ENCODE data around the gene FDX2. TPM values are rescaled to one million over a fixed set of nuclear protein-coding genes. Genes with fewer than 3 reads are reported as not detected.

FDX2 gene
- total and polyA plus RNA-seq, 7 experiments from 2014 or later, result 5.7 to 19.4 (median 10.2) TPM

DNA sequence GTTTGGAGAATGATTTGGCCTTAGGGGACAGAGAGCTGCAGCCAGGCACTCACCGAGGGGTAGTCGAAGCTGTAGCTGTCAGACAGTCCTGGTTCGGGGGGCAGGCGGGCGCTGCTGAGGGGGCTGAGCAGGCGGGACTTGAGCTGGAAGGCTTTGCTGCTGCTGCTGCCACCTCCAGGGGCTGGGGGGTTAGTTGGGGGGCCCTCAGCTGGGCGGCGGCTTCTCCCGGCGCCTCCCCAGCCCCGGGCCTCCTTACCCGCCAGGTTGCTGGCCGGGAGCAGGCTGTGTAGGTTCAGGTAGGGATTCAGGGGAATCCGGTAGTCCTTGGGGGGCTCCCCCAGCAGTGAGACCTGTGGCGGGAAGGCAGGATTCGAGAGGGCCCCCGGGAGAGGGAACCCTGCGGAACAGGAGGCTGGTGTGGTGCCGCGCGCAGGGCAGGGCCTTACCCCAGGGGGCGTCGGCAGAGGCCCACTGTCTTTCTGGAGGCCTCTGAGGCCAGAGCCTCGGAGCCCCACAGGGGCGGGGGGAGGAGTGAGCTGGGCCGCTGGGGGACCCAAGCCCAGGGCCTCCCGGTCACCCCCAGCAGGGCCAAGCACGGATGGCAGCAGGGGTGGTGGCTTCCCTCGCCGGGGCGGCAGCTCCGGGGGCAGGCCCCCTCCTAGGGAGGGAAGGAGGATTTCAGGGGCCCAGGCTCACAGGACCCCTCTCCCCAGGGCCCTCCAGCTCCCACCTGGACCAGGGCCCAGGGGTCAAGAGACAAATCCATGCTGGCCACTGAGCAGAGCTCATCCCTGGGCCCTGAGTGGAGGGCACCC, 5.0 kb upstream of the FDX2 start:
- H3K36me3 ChIP-seq (ENCODE audit: control insufficient read depth in 2 of 3, insufficient read depth in 3 of 3, low read length in 3 of 3), result peaks cover 7 to 93% (median 11%) of the 10 kb centered on the region in 3 experiments
- no peak overlapping the region for H3K27ac ChIP-seq (ENCODE audit: low read depth, low read length)
- Mint-ChIP-seq H3K4me1 (peaks cover 3 to 10% (median 5%) of the 10 kb centered on the region in 7 donors), H3K9me3 (no peaks in the 10 kb centered on the region), H3K27ac (no peak overlapping the region), H3K27me3 (no peaks in the 10 kb centered on the region), H3K4me3 (no peak overlapping the region), H3K36me3 (peaks cover 5 to 14% (median 10%) of the 10 kb centered on the region in 5 donors)
- H3K9me3 ChIP-seq (ENCODE audit: control insufficient read depth in 2 of 3, low read length in 3 of 3), result no peaks in the 10 kb centered on the region
- H3K4me3 ChIP-seq (ENCODE audit: low read length), result no peak overlapping the region
- peaks cover 0 to 5% of the 10 kb centered on the region in 2 donors for H3K4me1 ChIP-seq (ENCODE audit: control insufficient read depth in 2 of 2, insufficient read depth in 2 of 2, low read length in 2 of 2)
- POLR2A ChIA-PET, result interaction anchor here (0.8 kb wide), 1 partner anchor 13 kb away, joined by 3 read pairs; no protein-coding TSS in a partner anchor
- intact Hi-C loops (cut with micrococcal nuclease), result no loop called here
- CTCF ChIA-PET, result interaction anchor here (0.7 kb wide), 1 partner anchor 153 kb away, joined by 3 read pairs; no protein-coding TSS in a partner anchor
- no peaks in the 10 kb centered on the region for H3K27me3 ChIP-seq (ENCODE audit: control insufficient read depth in 2 of 2, insufficient read depth in 2 of 2, low read length in 2 of 2)
- no peak for ATAC-seq
- DNase-seq, result no peak

DNA sequence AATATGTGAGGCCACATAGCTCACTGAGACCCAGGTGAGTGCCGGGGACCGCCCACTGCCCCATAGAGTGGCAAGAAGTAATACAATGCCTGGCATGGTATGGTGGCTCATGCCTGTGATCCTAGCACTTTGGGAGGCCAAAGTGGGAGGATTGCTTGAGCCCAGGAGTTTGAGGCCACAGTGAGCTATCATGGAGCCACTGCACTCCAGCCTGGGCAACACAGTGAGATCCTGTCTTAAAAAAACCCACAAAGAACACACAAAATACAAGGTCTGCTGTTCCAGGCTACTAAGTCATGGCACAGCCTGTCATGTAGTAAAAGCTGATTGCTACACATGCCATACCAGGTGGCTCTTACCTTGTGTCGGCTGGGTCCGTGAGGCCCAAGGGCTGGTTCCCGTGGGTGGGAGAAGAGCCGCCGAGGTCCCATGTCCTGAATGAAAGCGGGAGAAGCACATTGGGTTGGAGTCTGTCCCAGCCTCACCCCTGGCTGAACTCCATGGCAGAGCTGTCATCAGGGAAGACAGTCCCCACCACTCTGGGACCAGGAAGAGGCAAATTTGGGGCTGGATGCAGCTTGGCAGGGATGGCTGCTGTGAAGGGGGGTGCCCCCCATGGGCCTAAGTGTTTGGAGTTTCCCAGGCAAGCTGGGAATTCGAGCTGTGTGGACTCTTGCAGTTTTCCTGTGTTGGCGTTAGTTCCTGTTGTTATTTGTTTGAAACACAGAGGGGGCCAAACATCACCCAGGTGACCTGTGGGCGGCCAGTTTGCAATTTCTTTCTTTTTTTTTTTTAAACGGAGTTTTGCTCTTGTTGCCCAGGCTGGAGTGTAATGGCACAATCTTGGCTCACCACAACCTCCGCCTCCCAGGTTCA, 3.2 kb upstream of the FDX2 start:
- peaks cover 13 to 27% (median 16%) of the 10 kb centered on the region in 7 donors for H3K4me1 Mint-ChIP-seq

DNA sequence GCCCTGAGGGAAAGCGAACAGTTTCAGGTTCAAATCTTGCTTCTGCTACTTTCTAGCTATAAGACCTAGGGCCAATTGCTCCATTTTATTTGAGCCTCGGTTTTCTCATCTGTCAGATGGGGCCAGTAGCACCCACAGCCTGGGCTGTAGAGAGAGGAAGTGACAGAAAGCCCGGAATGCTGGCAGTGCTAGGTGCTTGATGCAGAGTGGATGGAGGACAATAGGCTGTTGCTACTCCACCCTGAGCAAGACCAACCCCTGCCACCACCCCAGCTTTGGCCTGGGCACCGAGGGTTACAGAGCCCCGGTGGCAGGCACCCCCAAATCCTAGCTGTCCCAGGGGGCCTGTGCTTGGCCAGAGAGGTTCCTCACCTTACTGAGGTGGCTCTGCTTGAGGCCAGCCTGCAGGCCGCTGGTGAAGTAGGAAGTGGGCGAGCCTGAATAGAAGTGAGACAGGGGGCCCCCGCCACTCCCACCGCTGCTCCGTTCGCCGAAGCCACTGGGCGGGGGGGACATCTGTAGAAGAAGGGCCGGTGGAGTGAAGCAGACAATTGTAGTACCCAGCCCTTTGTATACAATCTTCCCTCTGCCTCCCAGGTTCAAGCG, 2.1 kb upstream of the FDX2 start:
- peak overlapping the region in 2 of 9 donors; percentile 25 to 33 for H3K27ac Mint-ChIP-seq
- Histone ChIP-seq H3K27ac (ENCODE audit: low read depth, low read length) (no peak overlapping the region), H3K27me3 (ENCODE audit: control insufficient read depth in 2 of 2, insufficient read depth in 2 of 2, low read length in 2 of 2) (no peaks in the 10 kb centered on the region), H3K9me3 (ENCODE audit: control insufficient read depth in 2 of 3, low read length in 3 of 3) (no peaks in the 10 kb centered on the region), H3K4me3 (ENCODE audit: low read length) (no peak overlapping the region), H3K36me3 (ENCODE audit: control insufficient read depth in 2 of 3, insufficient read depth in 3 of 3, low read length in 3 of 3) (peaks cover 3 to 70% (median 7%) of the 10 kb centered on the region in 3 experiments), H3K4me1 (ENCODE audit: control insufficient read depth in 2 of 2, insufficient read depth in 2 of 2, low read length in 2 of 2) (peaks cover 6 to 13% of the 10 kb centered on the region in 2 donors)
- ChIA-PET CTCF (interaction anchor here (0.8 kb wide), 1 partner anchor 11 kb away, joined by 3 read pairs; no protein-coding TSS in a partner anchor), POLR2A (interaction anchor here (0.6 kb wide), 1 partner anchor 308 kb away, joined by 7 read pairs; no protein-coding TSS in a partner anchor)
- H3K36me3 Mint-ChIP-seq, result peaks cover 5 to 16% (median 13%) of the 10 kb centered on the region in 5 donors
- H3K4me1 Mint-ChIP-seq, result peaks cover 13 to 27% (median 16%) of the 10 kb centered on the region in 7 donors
- H3K4me3 Mint-ChIP-seq, result no peak overlapping the region
- DNase-seq (no peak), ATAC-seq (no peak)
- intact Hi-C loops (cut with micrococcal nuclease), result loop anchor here (2.0 kb wide), 2 partner anchors 15 to 63 kb away; partner anchors contain the start of genes RAVER1 (in 1 of the 2) and TYK2 (in 1 of the 2)
- peaks cover 0 to 3% (median 0%) of the 10 kb centered on the region in 11 donors for H3K9me3 Mint-ChIP-seq
- no peaks in the 10 kb centered on the region for H3K27me3 Mint-ChIP-seq

More for the DNA sequence above, 3.2 kb upstream of the FDX2 start:
- ChIA-PET CTCF (interaction anchor here (0.8 kb wide), 1 partner anchor 10 kb away, joined by 3 read pairs; no protein-coding TSS in a partner anchor), POLR2A (interaction anchor here (0.6 kb wide), 2 partner anchors 16 to 307 kb away, joined by 3 to 7 read pairs; no protein-coding TSS in a partner anchor)
- intact Hi-C loops (cut with micrococcal nuclease), result no loop called here
- peaks cover 3 to 81% (median 7%) of the 10 kb centered on the region in 3 experiments for H3K36me3 ChIP-seq (ENCODE audit: control insufficient read depth in 2 of 3, insufficient read depth in 3 of 3, low read length in 3 of 3)
- no peak overlapping the region for H3K27ac ChIP-seq (ENCODE audit: low read depth, low read length)
- ATAC-seq, result no peak
- no peak for DNase-seq
- Mint-ChIP-seq H3K27me3 (no peaks in the 10 kb centered on the region), H3K4me3 (no peak overlapping the region), H3K36me3 (peaks cover 5 to 14% (median 11%) of the 10 kb centered on the region in 5 donors), H3K27ac (peak overlapping the region in 2 of 9 donors; percentile 14 to 41), H3K9me3 (peaks cover 0 to 3% (median 0%) of the 10 kb centered on the region in 11 donors)
- H3K27me3 ChIP-seq (ENCODE audit: control insufficient read depth in 2 of 2, insufficient read depth in 2 of 2, low read length in 2 of 2), result no peaks in the 10 kb centered on the region
- no peaks in the 10 kb centered on the region for H3K9me3 ChIP-seq (ENCODE audit: control insufficient read depth in 2 of 3, low read length in 3 of 3)
- peaks cover 6 to 13% of the 10 kb centered on the region in 2 donors for H3K4me1 ChIP-seq (ENCODE audit: control insufficient read depth in 2 of 2, insufficient read depth in 2 of 2, low read length in 2 of 2)
- no peak overlapping the region for H3K4me3 ChIP-seq (ENCODE audit: low read length)

DNA sequence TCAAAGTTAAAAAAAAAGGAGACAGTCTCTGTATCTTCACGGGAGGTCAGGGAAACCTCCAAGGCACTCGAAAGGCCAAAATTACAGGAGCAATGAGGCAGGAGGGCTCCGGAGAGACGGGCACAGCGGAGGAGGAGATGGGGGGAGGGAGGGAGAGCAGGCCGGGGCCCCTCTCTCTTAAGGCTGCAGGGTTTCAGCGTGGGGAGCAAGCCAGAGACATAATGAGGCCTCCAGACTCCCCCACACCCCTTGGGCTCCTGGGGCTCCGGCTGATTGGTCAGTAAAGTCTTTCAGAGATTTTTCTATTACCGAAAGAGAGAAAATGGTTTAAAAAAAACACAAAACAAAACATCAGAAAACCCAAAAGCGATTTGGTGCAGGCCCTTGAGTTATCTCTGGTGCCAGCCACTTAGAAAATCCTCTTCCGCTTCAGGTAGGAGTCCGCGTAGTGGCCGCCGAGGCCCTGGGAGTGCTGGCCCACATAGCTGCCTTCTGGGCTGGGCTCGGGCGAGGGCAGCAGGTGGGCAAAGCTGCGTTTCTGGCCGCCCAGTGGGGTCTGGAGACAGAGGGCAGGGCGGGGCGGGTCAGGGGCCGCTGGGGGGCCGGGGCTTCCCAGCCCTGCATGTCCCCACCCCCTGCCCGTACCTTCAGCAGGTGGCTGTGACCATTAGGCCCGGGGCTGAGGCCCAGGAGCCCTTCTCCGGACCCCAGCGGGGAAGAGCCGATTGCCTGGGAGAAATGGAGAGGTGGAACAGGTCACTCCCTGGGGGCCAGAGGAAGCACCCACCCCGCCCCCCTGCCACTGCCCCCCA, 1.4 kb upstream of the FDX2 start:
- Histone ChIP-seq H3K4me1 (ENCODE audit: control insufficient read depth in 2 of 2, insufficient read depth in 2 of 2, low read length in 2 of 2) (peaks cover 6 to 13% of the 10 kb centered on the region in 2 donors), H3K36me3 (ENCODE audit: control insufficient read depth in 2 of 3, insufficient read depth in 3 of 3, low read length in 3 of 3) (peaks cover 3 to 63% (median 7%) of the 10 kb centered on the region in 3 experiments), H3K4me3 (ENCODE audit: low read length) (no peak overlapping the region), H3K27ac (ENCODE audit: low read depth, low read length) (no peak overlapping the region), H3K27me3 (ENCODE audit: control insufficient read depth in 2 of 2, insufficient read depth in 2 of 2, low read length in 2 of 2) (no peaks in the 10 kb centered on the region), H3K9me3 (ENCODE audit: control insufficient read depth in 2 of 3, low read length in 3 of 3) (no peaks in the 10 kb centered on the region)
- Mint-ChIP-seq H3K27me3 (no peaks in the 10 kb centered on the region), H3K4me3 (peak overlapping the region in 4 of 10 donors; percentile 4 to 53 (median 12)), H3K4me1 (peaks cover 13 to 27% (median 16%) of the 10 kb centered on the region in 7 donors), H3K36me3 (peaks cover 5 to 16% (median 13%) of the 10 kb centered on the region in 5 donors), H3K9me3 (peaks cover 0 to 3% (median 0%) of the 10 kb centered on the region in 11 donors), H3K27ac (peak overlapping the region in 2 of 9 donors; percentile 25 to 30)
- ATAC-seq (no peak), DNase-seq (no peak)
- ChIA-PET POLR2A (interaction anchor here (1.2 kb wide), 1 partner anchor 19 kb away, joined by 6 read pairs; no protein-coding TSS in a partner anchor), CTCF (interaction anchor here (1.2 kb wide), 1 partner anchor 28 kb away, joined by 3 read pairs; the partner anchor contains the start of gene ICAM5)
- intact Hi-C loops (cut with micrococcal nuclease), result loop anchor here (2.0 kb wide), 2 partner anchors 16 to 64 kb away; partner anchors contain the start of genes RAVER1 (in 1 of the 2) and TYK2 (in 1 of the 2)

DNA sequence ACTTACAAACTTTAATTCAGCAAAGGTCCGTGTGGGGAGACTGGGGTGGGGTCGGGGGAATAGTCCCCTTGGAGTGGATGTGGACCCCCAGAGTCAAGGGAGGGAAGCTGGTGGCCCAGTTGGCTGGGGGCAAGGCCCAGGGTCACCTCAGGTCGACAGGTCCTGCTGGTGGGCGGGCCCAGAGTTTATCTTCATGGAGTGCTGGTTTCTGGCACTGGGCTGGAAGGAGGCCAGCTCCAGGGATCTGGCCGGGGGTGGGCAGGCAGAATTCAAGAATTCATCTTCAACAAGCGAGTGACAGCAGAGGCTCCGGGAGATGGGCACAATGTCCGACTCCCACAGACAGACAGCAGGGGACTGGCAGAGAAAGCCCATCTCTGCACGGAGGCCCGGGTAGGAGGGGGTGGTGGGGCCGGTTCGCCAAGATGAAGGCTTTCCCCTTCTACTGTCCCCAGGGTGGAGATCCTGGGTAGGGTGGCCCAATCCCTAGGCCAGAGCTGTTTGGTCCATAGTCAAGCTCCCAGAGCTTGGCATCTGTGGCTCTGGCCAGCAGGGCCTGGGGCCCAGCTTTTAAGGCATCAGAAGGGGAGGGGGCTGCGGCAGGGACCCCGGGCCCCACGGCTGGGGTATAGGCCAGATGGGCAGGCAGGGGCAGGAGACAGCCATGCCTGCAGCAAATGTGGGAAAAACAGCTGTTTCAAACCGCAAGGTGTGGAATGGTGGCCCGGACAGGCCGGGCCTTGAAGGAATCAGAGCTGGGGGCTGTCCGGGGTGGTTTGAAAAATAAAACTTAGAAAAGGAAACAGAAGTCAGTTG, 622 bp upstream of the FDX2 start:
- Mint-ChIP-seq H3K4me1 (peaks cover 13 to 23% (median 16%) of the 10 kb centered on the region in 7 donors), H3K36me3 (peaks cover 0 to 11% (median 8%) of the 10 kb centered on the region in 5 donors), H3K27ac (peak overlapping the region; percentile 35 to 95 (median 81)), H3K27me3 (no peaks in the 10 kb centered on the region), H3K9me3 (peaks cover 0 to 3% (median 0%) of the 10 kb centered on the region in 11 donors), H3K4me3 (peak overlapping the region; percentile 66 to 94 (median 90))
- ChIA-PET POLR2A (interaction anchor here (0.8 to 1.4 kb wide), 3 partner anchors 20 to 64 kb away, joined by 3 to 6 read pairs (median 5); partner anchors contain the start of genes ICAM1 and TYK2), CTCF (interaction anchor here (1.2 kb wide), 1 partner anchor 27 kb away, joined by 3 read pairs; the partner anchor contains the start of gene ICAM5)
- H3K9me3 ChIP-seq (ENCODE audit: control insufficient read depth in 2 of 3, low read length in 3 of 3), result no peaks in the 10 kb centered on the region
- H3K27me3 ChIP-seq (ENCODE audit: control insufficient read depth in 2 of 2, insufficient read depth in 2 of 2, low read length in 2 of 2), result no peaks in the 10 kb centered on the region
- ATAC-seq (no peak), DNase-seq (no peak)
- H3K27ac ChIP-seq (ENCODE audit: low read depth, low read length), result peak overlapping the region; percentile 70
- peaks cover 3 to 55% (median 7%) of the 10 kb centered on the region in 3 experiments for H3K36me3 ChIP-seq (ENCODE audit: control insufficient read depth in 2 of 3, insufficient read depth in 3 of 3, low read length in 3 of 3)
- H3K4me1 ChIP-seq (ENCODE audit: control insufficient read depth in 2 of 2, insufficient read depth in 2 of 2, low read length in 2 of 2), result peaks cover 6 to 13% of the 10 kb centered on the region in 2 donors
- H3K4me3 ChIP-seq (ENCODE audit: low read length), result peak overlapping the region; percentile 86
- intact Hi-C loops (cut with micrococcal nuclease), result loop anchor here (2.0 kb wide), 2 partner anchors 16 to 64 kb away; partner anchors contain the start of genes RAVER1 (in 1 of the 2) and TYK2 (in 1 of the 2)

Measured in naive thymus-derived CD4-positive, alpha-beta T cell (primary cell).